ENCODE measurements around the gene CALHM1.
"Not testable (repeated sequence)": the region's sequence is repeated elsewhere in the genome, so short reads cannot be mapped to it uniquely, and the experiment has no call there.

Gene CALHM1

DNA sequence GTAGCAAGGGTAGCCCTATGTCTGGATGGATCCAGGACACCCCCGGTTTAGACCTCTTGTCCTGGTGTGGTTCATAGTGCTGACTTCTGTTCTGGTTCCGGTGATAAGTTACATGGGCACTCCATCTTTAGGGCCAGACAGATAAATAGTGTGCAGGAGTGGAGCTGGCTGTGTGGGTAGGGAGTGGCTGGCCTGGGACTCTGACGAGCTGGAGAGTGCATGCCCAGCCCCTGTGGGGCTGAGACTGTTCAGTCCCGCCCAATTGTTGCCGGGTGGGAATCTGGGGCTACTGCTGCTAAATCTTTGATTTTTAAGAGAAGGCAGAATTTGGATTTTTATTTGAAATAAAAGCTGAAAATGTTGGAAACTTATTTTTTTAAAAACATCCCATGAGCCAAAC is 35.0 kb downstream of the CALHM1 start:
- DNase-seq, result no peak

DNA sequence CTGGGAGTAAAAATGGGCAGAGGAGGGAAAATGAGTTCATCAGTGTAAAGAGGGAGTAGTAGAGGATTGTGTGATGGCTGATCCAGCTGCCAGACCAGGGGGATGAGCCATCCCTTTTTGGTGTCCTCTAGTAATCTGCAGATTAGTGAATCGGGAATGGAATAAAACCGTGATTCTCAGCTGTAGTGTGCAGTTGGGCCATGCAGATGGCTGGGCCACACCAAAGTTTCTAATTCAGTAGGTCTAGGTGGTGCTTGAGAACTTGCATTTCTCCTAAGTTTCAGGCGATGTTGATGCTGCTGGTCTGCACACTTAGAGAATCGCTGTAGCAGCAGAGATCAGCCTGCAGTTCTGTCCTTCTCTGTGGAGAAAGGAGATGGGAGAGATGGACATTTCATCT is 39.6 kb downstream of the CALHM1 start:
- no peak for DNase-seq

DNA sequence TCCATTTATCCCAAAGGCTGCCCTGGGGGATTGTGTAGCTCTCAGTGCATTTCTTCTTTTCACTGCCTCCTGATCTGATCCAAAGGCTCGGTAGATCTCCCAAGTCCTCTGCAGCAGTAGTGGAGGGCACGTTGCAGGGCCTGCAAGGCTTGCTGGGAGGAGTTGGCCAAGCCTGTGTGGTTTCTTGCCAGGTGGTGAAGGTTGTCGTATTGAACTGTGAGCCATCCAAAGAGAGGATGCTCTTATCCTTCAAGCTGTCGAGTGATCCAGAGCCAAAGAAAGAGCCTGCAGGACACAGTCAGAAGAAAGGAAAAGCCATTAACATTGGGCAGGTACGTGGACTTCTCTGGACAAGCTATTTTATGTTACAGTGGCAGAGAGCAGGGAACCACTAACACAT is 41.1 kb downstream of the CALHM1 start:
- no peak for DNase-seq

DNA sequence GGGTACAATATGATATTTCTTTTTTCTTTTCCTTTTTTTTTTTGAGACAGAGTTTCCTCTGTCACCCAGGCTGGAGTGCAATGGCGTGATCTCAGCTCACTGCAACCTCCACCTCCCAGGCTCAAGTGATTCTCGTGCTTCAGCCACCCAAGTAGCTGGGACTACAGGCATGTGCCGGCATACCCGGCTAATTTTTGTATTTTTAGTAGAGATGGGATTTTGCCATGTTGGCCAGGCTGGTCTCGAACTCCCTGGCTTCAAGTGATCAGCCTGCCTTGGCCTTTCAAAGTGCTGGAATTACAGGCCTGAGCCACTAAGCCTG is 41.6 kb downstream of the CALHM1 start:
- not testable (repeated sequence) for DNase-seq

DNA sequence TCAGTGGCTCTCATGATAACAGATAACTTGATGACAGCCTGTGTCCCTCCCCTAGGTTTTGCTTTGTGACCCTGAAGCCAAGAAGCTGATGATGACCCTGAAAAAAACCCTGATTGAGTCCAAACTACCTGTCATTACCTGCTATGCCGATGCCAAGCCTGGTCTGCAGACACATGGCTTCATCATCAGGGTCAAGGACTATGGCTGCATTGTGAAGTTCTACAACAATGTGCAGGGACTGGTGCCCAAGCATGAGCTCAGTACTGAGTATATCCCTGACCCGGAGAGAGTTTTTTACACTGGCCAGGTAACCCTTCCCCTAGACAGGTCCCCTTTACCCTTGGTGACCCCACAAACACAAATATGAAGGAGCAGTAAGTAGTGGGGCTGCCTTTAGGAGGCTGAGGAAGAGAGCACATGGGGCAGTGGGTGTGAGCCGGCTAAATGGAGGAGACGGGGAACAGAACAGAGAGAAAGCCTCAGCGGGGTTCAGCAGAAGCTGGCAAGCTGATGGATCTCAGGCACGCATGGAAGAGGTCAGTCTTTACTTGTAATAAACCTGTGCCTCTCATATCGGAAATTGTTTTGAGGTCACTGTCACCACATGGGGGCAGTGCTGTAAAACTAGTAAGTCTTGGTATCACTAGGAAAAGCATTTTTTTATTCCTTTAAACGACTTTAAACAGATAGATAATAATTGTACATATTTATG is 42.1 kb downstream of the CALHM1 start:
- peak; percentile 21 for DNase-seq

DNA sequence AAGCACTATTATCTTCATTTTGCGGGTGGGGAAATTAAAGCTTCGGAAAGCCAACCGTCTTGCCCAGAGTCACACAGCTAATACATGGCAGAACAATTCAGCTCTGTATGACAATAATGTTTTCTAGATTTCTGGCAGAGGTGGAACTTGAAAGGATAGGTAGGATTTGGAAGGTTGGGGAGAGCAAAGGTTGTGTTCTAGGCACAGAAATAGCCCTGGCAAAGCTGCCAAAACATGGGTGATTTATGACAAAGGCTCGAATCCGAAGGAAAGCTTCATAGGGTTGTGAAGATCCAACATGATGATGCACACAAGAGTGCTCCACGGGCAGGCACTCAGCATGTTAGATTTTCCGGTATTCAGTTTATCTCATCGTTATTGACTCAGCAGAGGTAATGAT is 43.1 kb downstream of the CALHM1 start:
- DNase-seq, result no peak

DNA sequence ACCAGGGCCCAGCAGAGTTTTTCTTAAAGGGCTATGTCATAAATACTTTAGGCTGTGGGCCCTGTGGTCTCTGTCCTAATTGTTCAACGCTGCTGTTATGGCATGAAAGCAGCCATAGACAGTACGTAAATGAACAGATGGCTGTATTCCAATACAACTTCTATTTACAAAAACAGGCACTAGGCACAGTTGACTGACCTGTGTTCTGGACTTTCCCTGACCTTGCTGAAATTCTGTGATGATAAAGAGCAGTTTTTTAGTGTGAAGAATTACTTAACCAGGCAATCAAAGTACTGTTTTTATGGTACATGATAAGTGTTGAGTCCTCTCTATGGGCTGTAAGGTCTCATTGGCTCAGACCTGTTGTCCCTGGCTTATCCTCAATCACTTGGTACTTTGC is 45.1 kb downstream of the CALHM1 start:
- no peak for DNase-seq
